MG63 (cell line): ENCODE results near the gene DNAH14. TPM values are rescaled to one million over a fixed set of nuclear protein-coding genes. Genes with fewer than 3 reads are reported as not detected.
"Not testable (repeated sequence)": the region's sequence is repeated elsewhere in the genome, so short reads cannot be mapped to it uniquely, and the experiment has no call there.

ENCODE experiments used
- DNase-seq: peaks from one replicate; pipeline ENCODE4 v3.0.0-alpha.2; 2020
- H3K27me3 ChIP-seq: fragments of 250-450 bp; sonication (Bioruptor Pico); 2 replicates; pipeline ENCODE4 v1.5.1; 2020; ENCODE audit warnings: mild to moderate bottlenecking, moderate library complexity
- H3K36me3 ChIP-seq: fragments of 250-450 bp; sonication (Bioruptor Pico); 2 replicates; pipeline ENCODE4 v1.5.1; 2020; ENCODE audit warnings: mild to moderate bottlenecking, moderate library complexity
- H3K4me3 ChIP-seq: fragments of 250-450 bp; sonication (Bioruptor Pico); 2 replicates; pipeline ENCODE4 v1.5.1; 2020; ENCODE audit warnings: mild to moderate bottlenecking, moderate library complexity
- H3K9me3 ChIP-seq: fragments of 250-450 bp; sonication (Bioruptor Pico); 2 replicates; pipeline ENCODE4 v1.5.1; 2020; ENCODE audit warnings: mild to moderate bottlenecking, moderate library complexity
- total RNA-seq: library from RNA; depleted of rRNA; stranded (reverse); fragments of >200 nt; shearing (Covaris generic); gene quantifications from 2 replicates; pipeline ENCODE4 v1.2.3, GENCODE V29; 2014; ENCODE audit warnings: low replicate concordance

Gene DNAH14
- total RNA-seq, 1 experiment from 2014 or later: 40.5 TPM

DNA sequence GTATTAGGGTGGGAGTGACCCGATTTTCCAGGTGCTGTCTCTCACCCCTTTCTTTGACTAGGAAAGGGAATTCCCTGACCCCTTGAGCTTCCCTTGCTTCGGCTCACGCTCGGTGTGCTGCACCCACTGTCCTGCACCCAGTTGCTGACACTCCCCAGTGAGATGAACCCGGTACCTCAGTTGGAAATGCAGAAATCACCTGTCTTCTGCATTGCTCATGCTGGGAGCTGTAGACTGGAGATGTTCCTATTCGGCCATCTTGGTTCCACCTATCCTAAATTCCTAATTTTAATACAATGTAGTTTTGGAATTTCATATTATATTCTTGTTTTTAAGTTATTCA is 16.8 kb downstream of the DNAH14 start:
- H3K9me3 ChIP-seq, H3K4me3 ChIP-seq, H3K36me3 ChIP-seq, DNase-seq, H3K27me3 ChIP-seq: not testable (repeated sequence)

DNA sequence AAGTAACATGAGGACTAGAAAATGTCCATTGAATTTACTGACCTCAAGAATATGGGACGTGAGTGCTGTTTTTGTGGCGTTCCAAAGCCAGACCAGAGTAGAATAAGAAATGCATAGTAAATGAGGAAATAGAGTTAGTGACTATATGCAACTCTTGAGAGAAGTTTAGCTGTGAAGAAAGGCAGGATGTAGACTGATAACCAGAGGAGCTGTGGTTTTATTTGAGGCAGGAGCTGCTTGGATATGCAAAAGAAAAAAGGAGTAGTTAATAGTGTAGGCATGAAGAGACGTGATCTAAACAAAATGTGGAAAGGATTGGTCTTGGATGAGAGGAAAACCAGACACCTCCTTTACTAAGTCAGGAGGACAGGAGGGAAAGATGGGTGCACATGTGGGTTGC is 28.2 kb downstream of the DNAH14 start:
- no peak overlapping the region for H3K4me3 ChIP-seq
- no peaks in the 10 kb centered on the region for H3K27me3 ChIP-seq
- no peaks in the 10 kb centered on the region for H3K9me3 ChIP-seq
- H3K36me3 ChIP-seq: no peaks in the 10 kb centered on the region
- no peak for DNase-seq

DNA sequence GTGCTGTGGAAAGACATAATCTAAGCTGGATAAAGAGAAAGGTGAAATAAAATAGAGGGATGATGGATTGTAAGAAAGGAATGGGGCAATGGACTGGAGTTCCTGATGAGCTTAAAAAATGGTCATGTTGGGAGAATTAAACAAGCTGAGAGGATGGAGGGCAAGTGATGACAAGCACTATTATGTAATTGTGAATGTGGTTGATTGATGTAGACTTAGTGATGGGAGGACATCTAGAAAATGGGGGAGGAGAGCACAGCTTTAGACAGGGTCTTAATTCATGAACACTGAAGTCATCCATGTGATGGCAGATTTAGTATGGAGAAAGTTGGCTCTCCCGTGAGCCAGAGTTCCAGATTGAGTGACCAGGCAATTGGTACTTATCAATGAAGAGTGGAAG is 29.0 kb downstream of the DNAH14 start:
- Histone ChIP-seq H3K27me3 (no peaks in the 10 kb centered on the region), H3K9me3 (no peaks in the 10 kb centered on the region), H3K36me3 (no peaks in the 10 kb centered on the region), H3K4me3 (no peak overlapping the region)
- DNase-seq: no peak

DNA sequence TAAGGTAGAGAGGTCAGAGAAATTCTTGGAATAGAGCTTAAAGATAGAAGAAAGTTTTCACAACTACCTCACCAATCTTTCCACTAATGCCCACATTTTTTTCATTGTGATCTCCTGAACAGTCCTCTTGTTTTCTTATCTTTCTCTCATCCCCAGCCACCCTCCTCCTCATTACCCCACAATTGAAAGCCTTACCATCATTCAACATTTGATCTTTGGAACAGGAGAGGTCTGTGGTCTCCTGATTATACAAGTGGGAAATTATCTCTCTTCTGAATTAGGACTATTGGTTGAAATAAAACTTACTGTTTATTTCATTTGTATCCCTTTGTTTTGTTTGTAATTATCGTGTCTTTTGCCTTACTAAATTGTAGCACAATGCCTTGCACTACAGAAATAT is 29.6 kb downstream of the DNAH14 start:
- H3K36me3 ChIP-seq: no peaks in the 10 kb centered on the region

DNA sequence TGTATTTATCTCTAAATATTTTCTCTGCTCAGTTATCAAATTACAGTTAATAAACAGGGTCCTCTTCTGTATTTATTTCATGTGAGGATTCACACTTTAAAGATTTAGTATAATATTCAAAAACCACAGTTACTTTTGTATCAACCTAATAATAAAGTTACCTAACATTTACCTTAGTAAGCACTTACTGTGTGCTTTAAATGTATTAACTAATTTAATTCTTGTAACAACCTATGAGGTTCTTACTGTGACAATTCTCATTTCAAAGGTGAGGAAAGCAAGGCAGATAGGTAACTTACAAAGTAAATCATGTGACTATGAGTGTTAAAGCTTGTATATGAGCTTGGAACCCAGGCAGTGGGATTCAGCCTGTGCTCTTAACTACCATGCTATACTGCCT is 30.2 kb downstream of the DNAH14 start:
- H3K4me3 ChIP-seq: no peak overlapping the region
- H3K27me3 ChIP-seq: no peaks in the 10 kb centered on the region
- no peak for DNase-seq
- H3K36me3 ChIP-seq: no peaks in the 10 kb centered on the region
- H3K9me3 ChIP-seq: no peaks in the 10 kb centered on the region

More for the DNA sequence above, 29.6 kb downstream of the DNAH14 start:
- no peaks in the 10 kb centered on the region for H3K9me3 ChIP-seq
- no peak for DNase-seq
- no peak overlapping the region for H3K4me3 ChIP-seq
- no peaks in the 10 kb centered on the region for H3K27me3 ChIP-seq

DNA sequence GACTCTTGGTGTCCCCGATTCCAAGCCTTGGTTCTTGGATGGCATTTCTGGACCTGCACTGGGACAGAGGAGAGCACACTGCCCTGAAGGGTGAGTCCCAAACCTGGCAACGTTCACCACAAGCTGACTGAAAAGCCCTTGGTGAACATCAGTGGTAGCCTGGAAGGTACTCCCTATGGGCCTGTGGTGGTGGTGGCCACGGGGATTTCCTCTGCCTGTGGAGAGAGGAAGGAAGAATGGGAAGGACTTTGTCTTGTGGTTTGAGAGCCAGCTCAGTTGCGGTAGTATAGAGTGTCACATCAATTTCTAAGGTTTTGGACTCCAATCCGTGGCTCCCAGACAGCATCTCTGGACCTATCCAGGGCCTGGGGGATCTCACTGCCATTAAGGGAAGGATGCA is 50.7 kb downstream of the DNAH14 start:
- DNase-seq: no peak
- H3K9me3 ChIP-seq: peaks cover 10% of the 10 kb centered on the region; the same call in 1 of the 2 replicates
- no peaks in the 10 kb centered on the region for H3K36me3 ChIP-seq

DNA sequence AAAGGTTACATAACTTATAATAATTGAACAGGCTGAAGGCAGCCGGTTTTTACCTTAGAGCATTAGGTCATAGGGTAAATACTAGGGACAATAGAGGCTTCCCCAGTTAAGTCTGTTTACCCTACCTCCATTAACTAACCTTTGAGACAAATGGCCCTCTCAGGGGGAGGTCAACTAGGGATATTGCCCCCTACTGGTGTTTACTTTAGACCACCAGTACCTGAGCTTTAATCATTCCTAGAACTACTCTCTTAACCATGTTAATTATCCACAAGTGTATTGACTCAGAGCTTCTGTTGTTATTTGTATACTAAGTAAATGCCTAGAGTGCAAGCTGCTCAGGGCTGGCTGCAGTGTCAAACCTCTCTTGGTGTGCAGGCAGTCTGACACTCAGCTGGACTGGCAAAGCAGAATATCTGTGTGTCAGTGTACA is 52.5 kb downstream of the DNAH14 start:
- not testable (repeated sequence) for DNase-seq, H3K27me3 ChIP-seq, H3K4me3 ChIP-seq, H3K36me3 ChIP-seq
- H3K9me3 ChIP-seq: peaks cover 10% of the 10 kb centered on the region; the same call in 1 of the 2 replicates

More for the DNA sequence above, 50.7 kb downstream of the DNAH14 start:
- Histone ChIP-seq H3K4me3 (no peak overlapping the region), H3K27me3 (no peaks in the 10 kb centered on the region)

DNA sequence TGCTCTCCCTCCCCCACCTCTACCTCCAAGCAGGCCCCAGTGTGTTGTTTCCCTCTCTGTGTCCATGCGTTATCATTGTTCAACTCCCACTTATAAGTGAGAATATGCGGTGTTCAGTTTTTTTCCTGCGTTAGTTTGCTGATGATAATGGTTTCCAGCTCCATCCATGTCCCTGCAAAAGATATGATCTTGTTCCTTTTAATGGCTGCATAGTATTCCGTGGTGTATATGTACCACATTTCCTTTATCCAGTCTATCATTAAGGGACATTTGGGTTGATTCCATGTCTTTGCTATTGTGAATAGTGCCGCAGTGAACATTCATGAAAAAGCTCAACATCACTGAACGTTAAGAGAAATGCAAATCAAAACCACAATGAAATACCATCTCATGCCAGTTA is 58.6 kb downstream of the DNAH14 start:
- no peak for DNase-seq

DNA sequence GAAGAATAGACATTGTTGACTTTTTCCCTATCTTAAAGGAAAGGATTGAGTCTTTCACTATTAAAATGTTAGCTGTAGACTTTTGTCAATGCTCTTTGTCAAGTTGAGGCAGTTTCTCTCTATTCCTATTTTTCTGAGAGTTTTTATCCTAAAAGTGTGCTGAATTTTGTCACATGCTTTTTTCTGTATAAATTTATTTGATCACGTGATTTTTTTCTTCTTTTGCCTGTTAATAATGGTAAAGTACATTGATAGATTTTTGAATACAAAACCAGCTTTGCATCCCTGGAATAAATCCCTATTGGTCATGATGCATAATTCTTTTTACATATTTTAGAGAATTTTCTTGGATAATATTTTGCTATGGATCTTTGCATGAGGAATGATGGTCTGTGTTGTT is 60.1 kb downstream of the DNAH14 start:
- Histone ChIP-seq H3K9me3 (peaks cover 3% of the 10 kb centered on the region; the same call in 1 of the 2 replicates), H3K4me3 (no peak overlapping the region), H3K36me3 (no peaks in the 10 kb centered on the region), H3K27me3 (no peaks in the 10 kb centered on the region)
- DNase-seq: no peak

More for the DNA sequence above, 58.6 kb downstream of the DNAH14 start:
- H3K4me3 ChIP-seq: no peak overlapping the region
- H3K36me3 ChIP-seq: no peaks in the 10 kb centered on the region
- H3K27me3 ChIP-seq: no peaks in the 10 kb centered on the region
- peaks cover 7% of the 10 kb centered on the region; the same call in 1 of the 2 replicates for H3K9me3 ChIP-seq

DNA sequence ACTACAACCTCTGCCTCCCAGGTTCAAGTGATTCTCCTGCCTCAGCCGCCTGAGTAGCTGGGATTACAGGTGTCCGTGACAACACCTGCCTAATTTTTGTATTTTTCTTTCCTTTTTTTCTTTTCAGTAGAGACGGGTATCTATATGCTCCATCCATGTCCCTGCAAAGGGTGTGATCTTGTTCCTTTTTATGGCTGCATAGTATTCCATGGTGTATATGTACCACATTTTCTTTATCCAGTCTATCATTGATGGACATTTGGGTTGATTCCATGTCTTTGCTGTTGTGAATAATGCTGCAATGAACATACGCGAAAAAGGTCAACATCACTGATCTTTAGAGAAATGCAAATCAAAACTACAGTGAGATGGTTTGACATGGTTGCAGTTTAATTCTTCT is 62.1 kb downstream of the DNAH14 start:
- not testable (repeated sequence) for H3K9me3 ChIP-seq, H3K36me3 ChIP-seq, H3K4me3 ChIP-seq, H3K27me3 ChIP-seq, DNase-seq

DNA sequence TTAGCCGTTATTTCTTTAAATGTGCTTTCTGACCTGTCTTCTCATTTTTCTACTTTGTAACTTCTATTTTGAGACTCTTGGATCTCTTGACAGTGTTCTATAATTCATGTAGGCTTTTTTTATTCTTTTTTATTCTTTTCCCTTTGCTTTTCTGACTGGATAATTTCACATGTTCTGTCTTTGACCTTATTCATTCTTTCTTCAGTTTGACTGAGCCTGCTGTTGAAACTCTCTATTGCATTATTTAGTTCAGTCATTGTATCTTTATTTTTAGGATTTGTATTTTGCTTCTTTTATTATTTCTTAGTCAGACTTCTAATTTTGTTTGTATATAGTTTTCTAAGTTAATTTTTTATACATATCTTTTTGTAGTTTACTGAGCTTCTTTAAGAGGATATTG is 66.1 kb downstream of the DNAH14 start:
- Histone ChIP-seq H3K36me3 (no peaks in the 10 kb centered on the region), H3K4me3 (no peak overlapping the region), H3K9me3 (peaks cover 2% of the 10 kb centered on the region; the same call in 1 of the 2 replicates), H3K27me3 (no peaks in the 10 kb centered on the region)
- no peak for DNase-seq

DNA sequence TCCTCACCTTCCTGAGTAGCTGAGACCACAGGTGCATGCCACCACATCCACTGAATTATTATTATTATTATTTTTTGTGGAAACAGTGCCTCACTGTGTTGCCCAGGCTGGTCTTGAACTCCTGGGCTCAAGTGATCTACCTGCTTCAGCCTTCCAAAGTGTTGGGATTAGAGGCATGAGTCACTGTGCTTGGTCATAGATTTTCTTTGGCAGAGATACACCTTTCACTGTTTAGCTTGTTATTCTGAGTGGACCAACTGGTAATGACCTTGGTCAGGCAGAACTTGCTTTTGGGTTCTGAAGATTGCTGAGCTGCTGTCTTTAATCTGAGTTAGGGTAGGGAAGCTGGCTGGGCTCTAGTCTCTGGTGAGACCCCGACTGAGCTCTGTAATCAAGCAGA is 66.8 kb downstream of the DNAH14 start:
- Histone ChIP-seq H3K9me3 (peaks cover 2% of the 10 kb centered on the region; the same call in 1 of the 2 replicates), H3K27me3 (no peaks in the 10 kb centered on the region), H3K36me3 (no peaks in the 10 kb centered on the region), H3K4me3 (no peak overlapping the region)
- no peak for DNase-seq

DNA sequence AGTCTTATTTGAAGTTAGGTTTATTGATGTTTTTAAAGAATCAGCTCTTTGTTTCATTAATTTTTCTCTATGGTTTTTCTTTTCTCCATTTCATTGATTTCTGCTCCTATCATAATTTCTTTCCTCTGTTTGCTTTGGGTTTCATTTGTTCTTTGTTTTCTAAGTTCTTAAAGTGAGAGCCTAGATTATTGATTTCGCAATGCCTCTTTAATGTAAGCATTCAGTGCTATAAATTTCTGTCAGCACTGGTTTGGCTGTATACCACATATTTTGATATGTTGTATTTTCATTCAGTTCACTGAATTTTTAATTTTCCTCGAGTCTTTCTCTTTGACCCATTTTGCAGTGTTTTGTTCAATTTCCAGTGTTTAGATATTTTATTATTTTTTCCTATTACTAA is 68.7 kb downstream of the DNAH14 start:
- Histone ChIP-seq H3K36me3 (no peaks in the 10 kb centered on the region), H3K27me3 (no peaks in the 10 kb centered on the region), H3K9me3 (peaks cover 2% of the 10 kb centered on the region; the same call in 1 of the 2 replicates), H3K4me3 (no peak overlapping the region)
- DNase-seq: no peak

DNA sequence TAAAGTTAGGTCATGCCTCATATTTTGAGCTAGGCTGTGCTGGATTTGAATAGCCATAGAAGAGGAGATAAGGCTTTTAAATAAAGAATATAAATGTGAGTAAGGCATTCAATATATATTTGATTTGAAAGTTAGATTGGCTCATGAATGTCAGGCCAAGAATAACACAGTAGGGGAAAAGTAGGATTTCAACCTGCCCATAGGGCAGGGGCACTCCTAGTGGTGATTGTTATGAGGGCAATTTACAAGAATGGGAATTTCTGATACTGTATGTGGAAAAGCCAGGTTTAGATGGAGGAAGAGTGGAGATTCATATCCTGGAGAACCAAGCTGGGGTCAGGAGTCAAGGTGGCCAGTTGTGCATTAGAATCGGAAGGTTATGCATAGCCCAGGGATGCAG is 74.9 kb downstream of the DNAH14 start:
- Histone ChIP-seq H3K27me3 (no peaks in the 10 kb centered on the region), H3K4me3 (no peak overlapping the region), H3K9me3 (no peaks in the 10 kb centered on the region; the same call in 1 of the 2 replicates), H3K36me3 (no peaks in the 10 kb centered on the region)
- no peak for DNase-seq

DNA sequence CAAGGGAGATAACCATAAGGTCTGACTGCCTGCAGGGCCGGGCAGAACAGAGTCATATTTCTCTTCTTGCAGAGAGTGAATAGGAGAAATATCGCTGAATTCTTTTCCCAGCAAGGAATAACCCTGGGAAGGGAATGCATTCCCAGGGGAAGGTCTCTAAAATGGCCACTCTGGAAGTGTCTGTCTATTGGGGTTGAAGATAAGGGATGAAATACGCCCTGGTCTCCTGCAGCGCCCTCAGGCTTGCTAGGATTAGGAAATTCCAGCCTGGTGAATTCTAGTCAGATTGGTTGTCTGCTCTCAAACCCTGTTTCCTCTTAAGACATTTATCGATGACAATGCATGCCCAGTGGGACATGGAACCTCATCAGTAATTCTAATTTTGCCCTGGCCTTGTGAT is 76.9 kb downstream of the DNAH14 start:
- DNase-seq, H3K9me3 ChIP-seq: not testable (repeated sequence)

DNA sequence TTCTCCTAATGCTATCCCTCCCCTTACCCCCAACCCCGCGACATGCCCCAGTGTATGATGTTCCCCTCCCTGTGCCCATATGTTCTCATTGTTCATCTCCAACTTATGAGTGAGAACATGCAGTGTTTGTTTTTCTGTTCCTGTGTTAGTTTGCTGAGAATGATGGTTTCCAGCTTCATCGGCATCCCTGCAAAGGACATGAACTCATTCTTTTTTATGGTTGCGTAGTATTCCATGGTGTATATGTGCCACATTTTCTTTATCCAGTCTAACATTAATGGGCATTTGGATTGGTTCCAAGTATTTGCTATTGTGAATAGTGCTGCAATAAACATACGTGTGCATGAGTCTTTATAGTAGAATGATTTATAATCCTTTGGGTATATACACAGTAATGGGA is 78.6 kb downstream of the DNAH14 start:
- H3K27me3 ChIP-seq, H3K36me3 ChIP-seq: not testable (repeated sequence)

More for the DNA sequence above, 76.9 kb downstream of the DNAH14 start:
- H3K4me3 ChIP-seq, H3K27me3 ChIP-seq, H3K36me3 ChIP-seq: not testable (repeated sequence)

DNA sequence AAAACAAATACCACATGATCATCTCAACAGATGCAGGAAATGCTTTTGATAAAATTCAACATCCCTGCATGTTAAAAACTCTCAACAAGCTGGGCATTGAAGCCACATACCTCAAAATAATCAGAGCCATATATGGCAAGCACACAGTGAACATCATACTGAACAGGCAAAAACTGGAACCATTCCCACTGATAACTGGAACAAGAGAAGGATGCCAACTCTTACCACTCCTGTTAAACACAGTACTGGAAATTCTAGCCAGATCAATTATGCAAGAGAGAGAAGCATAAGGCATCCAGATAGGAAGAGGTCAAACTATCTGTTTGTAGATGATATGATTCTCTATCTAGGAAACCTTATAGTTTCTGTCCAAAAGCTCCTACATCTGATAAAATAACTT is 91.6 kb downstream of the DNAH14 start:
- Histone ChIP-seq H3K36me3 (no peaks in the 10 kb centered on the region), H3K9me3 (peaks cover 11% of the 10 kb centered on the region; the same call in 1 of the 2 replicates), H3K4me3 (no peak overlapping the region), H3K27me3 (no peaks in the 10 kb centered on the region)
- DNase-seq: no peak

More for the DNA sequence above, 78.6 kb downstream of the DNAH14 start:
- not testable (repeated sequence) for H3K4me3 ChIP-seq, H3K9me3 ChIP-seq, DNase-seq

DNA sequence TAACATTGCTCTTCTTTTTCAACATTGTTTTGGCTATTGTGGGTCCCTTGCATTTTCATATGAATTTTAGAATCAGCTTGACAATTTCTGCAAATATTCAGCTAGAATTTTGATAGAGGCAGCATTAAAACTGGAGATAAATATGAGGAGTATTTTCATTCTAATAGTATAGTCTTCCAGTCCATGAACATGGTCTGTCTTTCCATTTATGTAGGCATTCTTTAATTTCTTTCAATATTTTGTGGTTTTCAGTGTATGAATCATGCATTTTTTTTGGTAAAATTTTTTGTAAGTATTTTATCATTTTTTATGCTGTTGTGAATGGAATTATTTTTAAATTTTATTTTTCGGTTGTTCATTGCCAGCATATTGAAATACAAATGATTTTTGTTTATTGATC is 97.2 kb downstream of the DNAH14 start:
- Histone ChIP-seq H3K9me3 (no peaks in the 10 kb centered on the region), H3K36me3 (no peaks in the 10 kb centered on the region)

DNA sequence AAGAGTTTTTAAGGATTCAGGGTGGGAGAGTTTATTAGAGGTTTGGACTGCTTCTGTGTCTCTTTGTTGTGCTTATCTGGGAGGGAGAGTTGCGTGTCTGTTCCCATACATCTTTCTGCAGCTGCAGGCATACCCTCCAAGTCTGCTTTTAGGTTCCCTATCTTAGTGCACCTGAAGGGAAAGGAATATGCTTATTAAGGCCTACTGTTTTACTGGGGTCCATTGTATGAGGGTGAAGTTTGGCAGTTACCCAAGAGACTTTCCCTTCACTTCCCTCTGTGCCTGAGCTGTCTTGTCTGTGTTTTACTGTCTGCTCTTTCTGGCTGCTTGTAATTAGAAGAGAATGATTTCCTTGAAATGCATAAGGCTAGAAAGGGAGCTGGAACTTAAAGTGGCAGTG is 107.0 kb downstream of the DNAH14 start:
- H3K9me3 ChIP-seq, H3K27me3 ChIP-seq, DNase-seq, H3K36me3 ChIP-seq, H3K4me3 ChIP-seq: not testable (repeated sequence)

More for the DNA sequence above, 97.2 kb downstream of the DNAH14 start:
- no peak for DNase-seq
- Histone ChIP-seq H3K4me3 (no peak overlapping the region), H3K27me3 (no peaks in the 10 kb centered on the region)
